WI38 (cell line): ENCODE data around the gene RBMS1.

Experiments
- H3K4me3 ChIP-seq: 2 replicates; pipeline ENCODE4 v1.5.1; 2011; ENCODE audit warnings: low read depth, mild to moderate bottlenecking, control low read depth, low read length
- TF ChIP-seq, protein P1 (sequence below): IDR thresholded peaks from 2 replicates; pipeline ENCODE4 v1.5.1; 2012; ENCODE audit warnings: low read depth, mild to moderate bottlenecking, control low read depth, low read length

RBMS1 gene

DNA sequence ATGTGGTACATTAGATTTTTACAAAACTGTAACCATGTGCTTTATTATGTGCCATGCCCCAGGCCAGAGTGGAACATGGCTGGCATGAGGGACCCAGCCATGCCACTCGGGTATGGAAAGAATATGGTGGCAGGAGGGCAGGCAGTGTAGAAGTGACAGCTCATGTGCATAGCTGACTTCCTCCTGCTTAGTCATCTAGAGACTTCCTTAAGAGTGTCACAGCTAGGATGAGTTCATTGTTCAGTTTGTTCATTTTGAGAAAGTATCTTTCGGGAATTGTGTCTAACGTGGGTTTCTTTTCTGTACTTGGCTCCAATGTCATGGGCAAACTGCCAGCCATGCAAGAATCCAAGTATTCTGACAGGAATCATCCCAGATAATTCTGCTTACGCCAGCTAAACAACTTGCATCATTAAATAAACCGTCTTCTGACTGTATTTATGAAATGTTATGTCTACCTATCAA is 199.2 kb downstream of the RBMS1 start:
- TF ChIP-seq, protein P1, sequence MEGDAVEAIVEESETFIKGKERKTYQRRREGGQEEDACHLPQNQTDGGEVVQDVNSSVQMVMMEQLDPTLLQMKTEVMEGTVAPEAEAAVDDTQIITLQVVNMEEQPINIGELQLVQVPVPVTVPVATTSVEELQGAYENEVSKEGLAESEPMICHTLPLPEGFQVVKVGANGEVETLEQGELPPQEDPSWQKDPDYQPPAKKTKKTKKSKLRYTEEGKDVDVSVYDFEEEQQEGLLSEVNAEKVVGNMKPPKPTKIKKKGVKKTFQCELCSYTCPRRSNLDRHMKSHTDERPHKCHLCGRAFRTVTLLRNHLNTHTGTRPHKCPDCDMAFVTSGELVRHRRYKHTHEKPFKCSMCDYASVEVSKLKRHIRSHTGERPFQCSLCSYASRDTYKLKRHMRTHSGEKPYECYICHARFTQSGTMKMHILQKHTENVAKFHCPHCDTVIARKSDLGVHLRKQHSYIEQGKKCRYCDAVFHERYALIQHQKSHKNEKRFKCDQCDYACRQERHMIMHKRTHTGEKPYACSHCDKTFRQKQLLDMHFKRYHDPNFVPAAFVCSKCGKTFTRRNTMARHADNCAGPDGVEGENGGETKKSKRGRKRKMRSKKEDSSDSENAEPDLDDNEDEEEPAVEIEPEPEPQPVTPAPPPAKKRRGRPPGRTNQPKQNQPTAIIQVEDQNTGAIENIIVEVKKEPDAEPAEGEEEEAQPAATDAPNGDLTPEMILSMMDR, result no peak
- no peak overlapping the region for H3K4me3 ChIP-seq

DNA sequence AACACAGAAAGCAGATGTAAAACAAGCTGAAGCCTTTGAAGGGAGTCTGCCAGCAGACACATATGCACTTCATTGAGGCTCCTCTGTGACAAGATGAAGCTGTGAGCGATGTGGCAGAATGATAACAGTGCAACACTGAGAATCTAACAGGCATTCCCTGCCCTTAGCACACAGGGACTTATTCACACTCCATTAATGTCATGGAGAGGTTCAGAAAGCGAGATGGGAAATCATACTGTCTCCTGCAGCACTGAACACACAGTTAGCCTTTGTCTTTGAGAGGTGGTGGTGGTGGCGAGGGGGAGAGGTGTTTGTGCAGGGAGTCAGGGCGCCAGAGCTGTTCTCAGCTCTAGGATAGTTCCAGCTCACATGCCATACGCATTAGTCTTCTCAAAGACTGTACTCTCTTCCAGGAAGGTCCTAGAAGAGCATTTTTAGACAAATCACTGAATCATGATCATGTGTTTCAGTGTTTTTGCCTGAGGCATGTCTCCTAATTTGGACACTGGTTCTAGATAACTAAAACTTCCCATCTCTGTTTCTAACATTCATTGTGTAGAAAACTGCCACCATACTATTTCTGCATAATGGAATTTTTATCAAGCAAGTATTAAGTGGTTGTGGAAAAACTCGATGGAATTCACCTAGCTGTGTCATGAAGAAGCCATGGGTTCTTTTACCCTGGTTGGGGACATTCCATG is 200.1 kb downstream of the RBMS1 start:
- TF ChIP-seq, protein P1, result no peak
- H3K4me3 ChIP-seq, result no peak overlapping the region

DNA sequence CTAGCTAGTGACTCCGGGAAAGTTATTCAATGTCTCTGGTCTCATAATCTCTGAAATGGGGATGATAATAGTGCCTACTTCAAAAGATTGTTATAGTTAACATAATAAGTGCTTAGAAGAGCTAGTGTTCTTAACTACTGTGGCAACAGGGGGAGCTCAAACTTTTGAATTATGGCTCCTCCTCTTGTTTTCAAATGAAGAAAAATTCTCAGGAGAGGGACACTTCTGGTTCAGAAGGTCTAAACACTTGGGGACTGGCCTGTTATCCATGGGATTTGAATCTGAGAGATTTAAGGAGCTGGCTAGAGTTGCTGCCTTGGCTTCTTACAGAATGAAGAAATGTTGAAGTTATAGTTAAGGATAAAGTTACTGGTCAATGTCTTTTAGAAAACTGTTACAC is 201.4 kb downstream of the RBMS1 start:
- TF ChIP-seq, protein P1, result no peak
- H3K4me3 ChIP-seq, result no peak overlapping the region

DNA sequence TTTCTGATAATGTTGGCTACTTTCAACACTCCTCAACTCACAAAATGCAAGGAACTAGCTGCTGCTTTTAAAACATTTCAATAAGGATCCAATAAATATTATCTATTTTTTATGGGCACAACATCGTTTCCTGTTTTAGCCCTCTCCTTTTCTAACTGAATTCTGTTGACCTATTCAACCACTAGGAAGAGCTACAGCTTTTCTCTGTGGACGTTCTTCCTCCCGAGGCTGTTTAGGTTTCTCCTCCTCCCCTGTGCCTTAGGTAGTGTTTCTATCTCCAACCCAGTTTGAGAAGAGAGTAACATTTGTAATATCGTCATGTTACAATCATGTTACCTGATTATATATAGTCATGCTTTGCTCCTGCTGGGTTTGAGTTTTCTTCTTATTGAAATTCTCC is 202.2 kb downstream of the RBMS1 start:
- no peak overlapping the region for H3K4me3 ChIP-seq
- TF ChIP-seq, protein P1, result no peak

DNA sequence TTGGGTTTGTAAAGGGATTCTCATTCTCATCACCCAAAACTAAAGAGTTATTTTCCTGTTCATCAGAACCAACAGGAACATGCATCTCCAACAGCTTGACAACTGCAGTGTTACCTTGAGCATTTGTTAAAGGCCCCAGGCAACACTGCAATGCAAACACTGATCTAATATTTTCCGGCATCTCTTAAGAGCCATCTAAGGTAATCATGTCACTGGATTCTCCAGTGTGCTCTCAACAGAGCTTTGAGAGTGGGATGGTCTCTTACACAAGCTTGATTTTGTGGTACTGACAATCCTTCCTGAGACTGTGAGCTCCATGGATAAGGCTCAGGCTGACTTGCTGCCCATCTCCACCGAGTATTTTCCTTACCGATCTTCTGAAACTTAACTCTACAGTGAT is 203.0 kb downstream of the RBMS1 start:
- TF ChIP-seq, protein P1, result no peak
- H3K4me3 ChIP-seq, result no peak overlapping the region

DNA sequence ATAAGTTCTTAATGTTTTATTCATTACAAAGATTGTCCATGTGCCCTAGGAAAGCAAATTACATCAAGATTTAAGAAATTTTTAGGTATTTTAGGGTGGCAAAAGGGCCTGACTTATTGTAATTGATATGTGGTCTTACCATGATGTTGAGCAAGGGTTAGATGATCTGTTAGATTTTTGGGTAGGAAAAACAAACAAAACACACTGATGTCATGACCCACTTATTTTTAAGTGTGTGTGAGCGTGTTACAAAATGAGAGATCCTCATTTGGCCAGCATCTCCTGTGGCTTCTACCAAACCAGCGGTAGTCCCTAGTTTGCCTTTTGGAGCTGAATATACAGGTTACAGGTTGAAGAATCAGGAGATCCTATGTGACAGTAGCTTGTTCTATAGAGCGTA is 203.8 kb downstream of the RBMS1 start:
- TF ChIP-seq, protein P1, result no peak
- no peak overlapping the region for H3K4me3 ChIP-seq

DNA sequence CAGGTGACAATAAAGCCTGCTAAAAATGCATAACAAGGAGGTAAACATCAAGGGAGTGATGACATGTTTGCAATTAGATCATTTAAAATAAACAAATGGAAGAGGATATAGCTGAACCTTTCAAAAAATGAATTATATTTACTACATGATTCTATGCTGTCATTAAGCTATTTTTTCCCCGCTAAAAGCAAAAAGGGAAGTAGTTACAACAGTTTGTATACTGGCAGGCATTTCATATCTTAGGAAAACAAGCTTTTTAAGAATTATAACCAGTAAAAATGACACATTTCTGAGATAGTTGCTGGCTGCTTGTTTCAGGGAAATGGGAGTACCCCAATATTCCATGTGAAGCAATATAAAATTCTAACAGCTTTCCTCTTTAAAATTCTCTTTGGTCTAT is 204.5 kb downstream of the RBMS1 start:
- H3K4me3 ChIP-seq, result no peak overlapping the region
- TF ChIP-seq, protein P1, result no peak
